Neural cell (in vitro differentiated cells): Measurements from ENCODE around the gene HYLS1.

Source experiments
- EZH2 ChIP-seq: fragments of 200-600, 300-800 bp; shearing (Covaris generic), sonication (generic); IDR thresholded peaks from 2 replicates; pipeline ENCODE4 v1.6.1; 2014; ENCODE audit warnings: antibody characterized with exemption, low read length, borderline replicate concordance, mild to moderate bottlenecking; ENCODE audit not compliant: insufficient read depth, poor library complexity, severe bottlenecking
- MXI1 ChIP-seq: fragments of 450-650 bp; conservative IDR thresholded peaks from 2 replicates; pipeline ENCODE4 v1.6.1; 2014; ENCODE audit warnings: antibody characterized with exemption, mild to moderate bottlenecking; ENCODE audit not compliant: poor library complexity, severe bottlenecking
- POLR2AphosphoS5 ChIP-seq: IDR thresholded peaks from 2 replicates; pipeline ENCODE4 v1.6.1; 2012
- TF ChIP-seq, protein P1 (sequence below): fragments of 450-650 bp; IDR thresholded peaks from 2 replicates; pipeline ENCODE4 v1.5.1; 2014; ENCODE audit warnings: antibody characterized with exemption, mild to moderate bottlenecking, moderate library complexity; ENCODE audit not compliant: poor library complexity, severe bottlenecking
- TF ChIP-seq, protein P2 (sequence below): IDR thresholded peaks from 2 replicates; pipeline ENCODE4 v1.6.1; 2012; ENCODE audit warnings: borderline replicate concordance

DNA sequence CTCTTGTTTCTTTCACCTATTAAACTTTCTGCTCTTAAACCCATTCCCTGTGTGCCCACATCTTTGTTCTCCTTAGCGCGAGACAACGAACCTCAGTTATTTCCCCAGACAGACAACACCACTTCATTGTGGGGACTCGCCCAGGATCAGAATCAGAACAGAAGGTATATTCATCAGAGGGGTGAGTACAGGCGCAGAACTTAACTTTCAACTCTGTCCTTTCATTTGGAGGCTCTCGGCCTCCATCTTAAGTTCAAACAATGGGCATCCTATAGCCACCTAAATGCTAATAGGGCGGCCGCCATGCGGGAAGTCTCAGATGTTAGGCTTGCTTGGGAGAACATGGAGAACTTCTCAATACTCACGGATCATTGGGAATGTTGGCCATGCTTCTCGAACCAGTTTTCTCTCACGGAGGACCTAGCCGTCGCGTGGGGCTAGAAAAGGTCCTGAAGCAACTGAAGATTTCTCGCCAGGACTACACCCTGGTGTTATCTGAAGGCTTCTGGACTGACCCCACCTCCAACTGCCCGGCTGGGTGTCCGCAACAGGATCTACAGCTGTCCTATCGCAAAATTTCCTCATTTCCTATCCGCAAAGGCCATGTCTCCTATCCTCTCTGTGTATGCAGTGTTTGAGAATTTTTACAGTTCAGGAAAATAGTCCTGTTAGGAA is 13.4 kb upstream of the HYLS1 start:
- TF ChIP-seq POLR2AphosphoS5 (no peak), EZH2 (no peak), MXI1 (no peak)
- TF ChIP-seq, protein P1, sequence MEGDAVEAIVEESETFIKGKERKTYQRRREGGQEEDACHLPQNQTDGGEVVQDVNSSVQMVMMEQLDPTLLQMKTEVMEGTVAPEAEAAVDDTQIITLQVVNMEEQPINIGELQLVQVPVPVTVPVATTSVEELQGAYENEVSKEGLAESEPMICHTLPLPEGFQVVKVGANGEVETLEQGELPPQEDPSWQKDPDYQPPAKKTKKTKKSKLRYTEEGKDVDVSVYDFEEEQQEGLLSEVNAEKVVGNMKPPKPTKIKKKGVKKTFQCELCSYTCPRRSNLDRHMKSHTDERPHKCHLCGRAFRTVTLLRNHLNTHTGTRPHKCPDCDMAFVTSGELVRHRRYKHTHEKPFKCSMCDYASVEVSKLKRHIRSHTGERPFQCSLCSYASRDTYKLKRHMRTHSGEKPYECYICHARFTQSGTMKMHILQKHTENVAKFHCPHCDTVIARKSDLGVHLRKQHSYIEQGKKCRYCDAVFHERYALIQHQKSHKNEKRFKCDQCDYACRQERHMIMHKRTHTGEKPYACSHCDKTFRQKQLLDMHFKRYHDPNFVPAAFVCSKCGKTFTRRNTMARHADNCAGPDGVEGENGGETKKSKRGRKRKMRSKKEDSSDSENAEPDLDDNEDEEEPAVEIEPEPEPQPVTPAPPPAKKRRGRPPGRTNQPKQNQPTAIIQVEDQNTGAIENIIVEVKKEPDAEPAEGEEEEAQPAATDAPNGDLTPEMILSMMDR: no peak
- TF ChIP-seq, protein P2, sequence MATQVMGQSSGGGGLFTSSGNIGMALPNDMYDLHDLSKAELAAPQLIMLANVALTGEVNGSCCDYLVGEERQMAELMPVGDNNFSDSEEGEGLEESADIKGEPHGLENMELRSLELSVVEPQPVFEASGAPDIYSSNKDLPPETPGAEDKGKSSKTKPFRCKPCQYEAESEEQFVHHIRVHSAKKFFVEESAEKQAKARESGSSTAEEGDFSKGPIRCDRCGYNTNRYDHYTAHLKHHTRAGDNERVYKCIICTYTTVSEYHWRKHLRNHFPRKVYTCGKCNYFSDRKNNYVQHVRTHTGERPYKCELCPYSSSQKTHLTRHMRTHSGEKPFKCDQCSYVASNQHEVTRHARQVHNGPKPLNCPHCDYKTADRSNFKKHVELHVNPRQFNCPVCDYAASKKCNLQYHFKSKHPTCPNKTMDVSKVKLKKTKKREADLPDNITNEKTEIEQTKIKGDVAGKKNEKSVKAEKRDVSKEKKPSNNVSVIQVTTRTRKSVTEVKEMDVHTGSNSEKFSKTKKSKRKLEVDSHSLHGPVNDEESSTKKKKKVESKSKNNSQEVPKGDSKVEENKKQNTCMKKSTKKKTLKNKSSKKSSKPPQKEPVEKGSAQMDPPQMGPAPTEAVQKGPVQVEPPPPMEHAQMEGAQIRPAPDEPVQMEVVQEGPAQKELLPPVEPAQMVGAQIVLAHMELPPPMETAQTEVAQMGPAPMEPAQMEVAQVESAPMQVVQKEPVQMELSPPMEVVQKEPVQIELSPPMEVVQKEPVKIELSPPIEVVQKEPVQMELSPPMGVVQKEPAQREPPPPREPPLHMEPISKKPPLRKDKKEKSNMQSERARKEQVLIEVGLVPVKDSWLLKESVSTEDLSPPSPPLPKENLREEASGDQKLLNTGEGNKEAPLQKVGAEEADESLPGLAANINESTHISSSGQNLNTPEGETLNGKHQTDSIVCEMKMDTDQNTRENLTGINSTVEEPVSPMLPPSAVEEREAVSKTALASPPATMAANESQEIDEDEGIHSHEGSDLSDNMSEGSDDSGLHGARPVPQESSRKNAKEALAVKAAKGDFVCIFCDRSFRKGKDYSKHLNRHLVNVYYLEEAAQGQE: no peak
